GM18867 (cell line): ENCODE measurements around the gene SYNGR1.

Experiments
- ATAC-seq: cut with Tn5 transposase; IDR thresholded peaks from one replicate; pipeline ENCODE4 v1.9.1; 2021; ENCODE audit warnings: mild to moderate bottlenecking, moderate library complexity; ENCODE audit not compliant: unreplicated experiment

SYNGR1 gene

DNA sequence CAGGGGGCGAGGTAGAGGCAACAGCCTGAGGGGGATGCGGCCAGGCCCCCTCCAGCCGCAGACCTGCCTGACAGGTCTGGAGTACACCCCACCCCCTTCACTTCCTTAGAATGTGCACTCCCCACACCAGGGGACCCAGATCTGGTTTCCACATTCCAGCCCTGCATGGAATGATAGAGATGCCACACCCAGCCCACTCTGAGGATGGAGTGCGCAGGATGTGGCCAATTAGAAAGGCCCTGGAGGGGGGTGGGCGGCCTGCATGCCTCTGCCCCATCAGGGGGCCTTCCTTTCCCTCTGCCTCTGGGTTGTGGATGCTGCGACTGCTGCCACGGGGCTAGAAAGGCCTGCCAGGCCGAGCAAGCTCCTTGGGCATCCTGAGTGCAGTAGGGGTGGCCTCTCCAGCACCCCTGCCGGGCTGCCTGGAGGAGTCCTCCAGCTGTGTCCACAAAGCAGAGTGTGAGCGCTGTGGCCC is 78.8 kb downstream of the SYNGR1 start:
- no peak for ATAC-seq

DNA sequence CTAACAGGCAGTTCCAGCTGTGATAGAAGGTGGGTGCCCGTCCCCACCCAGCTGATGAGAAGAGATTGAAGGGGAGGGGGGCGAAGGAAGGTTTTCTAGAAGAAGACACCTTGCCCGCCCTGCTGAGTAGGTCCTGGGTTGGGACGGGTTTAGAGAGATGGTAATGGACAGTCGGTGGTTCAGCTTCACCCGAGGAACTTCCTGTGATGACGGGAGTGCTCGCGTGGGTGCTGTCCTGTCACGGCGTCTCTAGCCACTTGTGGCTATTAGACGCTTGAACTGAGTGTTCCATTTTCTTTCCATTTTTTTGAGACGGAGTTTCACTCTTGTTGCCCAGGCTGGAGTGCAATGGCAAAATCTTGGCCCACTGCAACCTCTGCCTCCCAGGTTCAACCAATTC is 79.4 kb downstream of the SYNGR1 start:
- no peak for ATAC-seq

DNA sequence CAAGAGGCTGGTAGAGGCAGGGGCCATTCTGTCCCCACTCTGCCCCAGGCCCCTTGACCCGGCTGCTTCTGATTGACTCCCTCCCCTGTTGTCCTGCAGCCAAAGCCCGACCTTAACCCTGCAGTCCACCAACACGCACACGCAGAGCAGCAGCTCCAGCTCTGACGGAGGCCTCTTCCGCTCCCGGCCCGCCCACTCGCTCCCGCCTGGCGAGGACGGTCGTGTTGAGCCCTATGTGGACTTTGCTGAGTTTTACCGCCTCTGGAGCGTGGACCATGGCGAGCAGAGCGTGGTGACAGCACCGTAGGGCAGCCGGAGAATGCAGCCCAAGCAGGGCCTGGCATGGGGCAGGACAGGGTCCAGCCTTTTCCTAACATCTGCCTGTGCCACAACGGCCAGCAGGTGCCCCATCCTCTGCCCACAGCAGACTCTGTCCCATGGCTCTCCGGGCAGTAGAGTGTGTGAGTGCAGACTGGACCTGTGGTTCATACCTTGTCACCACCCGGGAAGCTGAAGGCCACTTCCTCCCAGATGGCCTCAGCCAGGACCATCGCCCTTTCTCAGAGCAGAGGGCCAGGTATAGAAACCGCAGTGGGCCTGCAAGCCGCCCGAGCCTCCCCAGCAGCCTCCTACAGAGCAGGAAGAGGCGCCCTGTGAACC is 80.3 kb downstream of the SYNGR1 start:
- ATAC-seq: no peak

DNA sequence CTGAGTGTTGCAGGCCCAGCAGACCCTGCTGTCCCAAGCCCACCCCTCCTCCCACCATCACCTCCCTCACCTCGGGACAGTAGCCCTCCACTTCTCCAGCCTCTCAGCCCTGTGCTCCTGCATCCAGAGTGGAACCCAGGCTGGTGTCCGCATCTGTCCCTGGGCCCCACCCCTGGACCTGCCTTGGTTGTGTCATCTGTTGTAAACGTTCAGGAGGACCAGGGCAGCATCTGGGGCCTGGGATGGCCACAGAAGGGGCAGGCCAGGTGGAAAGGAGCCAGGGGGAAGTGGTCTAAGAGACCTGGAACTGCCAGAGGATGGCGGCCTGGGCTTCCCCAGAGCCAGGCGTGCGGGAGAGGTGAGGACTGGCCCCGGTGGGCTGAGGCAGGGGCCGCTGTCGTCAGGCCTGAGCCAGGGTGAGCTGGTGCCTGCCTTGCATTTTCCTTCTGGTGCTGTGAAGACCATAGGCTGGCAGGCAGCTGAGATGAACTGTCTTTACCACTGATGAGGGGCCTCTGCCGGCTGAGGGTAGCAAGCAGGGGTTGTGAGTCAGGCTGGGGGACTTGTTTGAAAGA is 80.9 kb downstream of the SYNGR1 start:
- ATAC-seq: no peak

DNA sequence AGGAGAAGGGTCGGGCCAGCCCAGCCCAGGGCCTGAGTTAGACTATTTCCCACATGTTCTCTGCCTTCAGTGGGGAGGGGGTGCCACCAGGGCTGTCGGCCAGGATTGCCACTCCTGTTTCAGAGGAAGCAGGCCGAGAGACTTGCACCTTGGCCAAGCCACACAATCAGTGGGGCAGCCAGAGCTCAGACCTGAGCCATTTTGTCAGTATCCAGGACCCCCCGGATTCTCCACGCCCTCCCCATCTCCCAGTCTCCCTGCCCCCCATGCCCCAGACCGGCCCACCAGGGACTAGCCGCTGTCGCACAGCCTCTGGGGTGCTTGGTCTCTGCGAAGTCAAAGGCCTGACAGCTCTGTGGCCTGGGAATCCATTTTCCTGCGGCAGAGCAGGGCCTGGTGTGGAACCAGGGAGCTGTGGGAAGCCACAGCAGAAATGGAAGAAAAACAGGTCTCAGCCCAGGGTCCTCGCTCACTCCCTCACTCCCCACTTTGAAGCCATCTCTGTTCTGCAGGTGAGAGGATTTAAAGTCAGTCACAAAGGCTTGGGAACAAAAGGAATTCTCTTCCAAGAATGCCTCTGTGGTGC is 81.5 kb downstream of the SYNGR1 start:
- ATAC-seq: no peak

DNA sequence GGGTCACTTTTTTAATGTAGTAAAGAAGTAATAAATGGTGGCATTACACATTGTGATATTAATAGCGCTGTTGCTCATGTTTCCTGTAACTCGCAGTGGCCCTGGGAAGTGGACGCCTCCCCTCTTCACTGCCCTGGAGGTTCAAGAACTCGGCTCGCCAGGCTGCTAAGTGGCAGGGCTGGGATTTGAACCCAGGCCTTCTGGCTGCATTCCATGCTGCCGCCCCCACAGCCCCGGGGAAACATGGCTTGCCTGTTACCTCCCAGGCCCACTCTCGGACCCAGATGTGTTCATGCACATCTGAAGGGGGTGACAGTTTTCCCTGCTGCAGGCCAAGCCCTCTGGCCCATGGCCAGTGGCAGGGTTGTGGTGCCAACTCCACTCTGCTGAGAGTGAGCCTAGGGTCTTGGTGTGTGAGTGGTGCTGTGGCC is 82.0 kb downstream of the SYNGR1 start:
- no peak for ATAC-seq

DNA sequence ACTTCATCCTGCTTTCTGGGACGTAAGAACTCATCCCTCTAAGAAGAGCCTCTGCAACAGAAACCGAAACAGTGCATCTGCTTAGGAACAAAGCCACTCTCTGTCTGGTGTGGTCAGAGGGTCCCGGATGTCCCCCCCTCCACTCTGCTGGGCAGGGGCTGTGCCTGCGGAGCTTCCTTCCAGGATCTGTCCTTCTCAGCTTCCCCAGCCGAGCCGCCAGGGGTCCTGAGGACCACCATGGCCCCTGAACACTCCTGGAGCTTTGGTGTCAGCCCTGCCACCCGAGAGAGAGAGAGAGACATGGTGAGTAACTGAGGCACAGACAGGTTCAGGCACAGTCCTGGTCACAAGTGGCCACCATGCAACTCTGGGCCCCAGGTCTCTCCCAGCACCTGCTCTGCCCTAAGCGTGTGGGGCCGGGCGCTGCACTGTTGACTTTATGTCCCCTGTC is 82.6 kb downstream of the SYNGR1 start:
- ATAC-seq: no peak

DNA sequence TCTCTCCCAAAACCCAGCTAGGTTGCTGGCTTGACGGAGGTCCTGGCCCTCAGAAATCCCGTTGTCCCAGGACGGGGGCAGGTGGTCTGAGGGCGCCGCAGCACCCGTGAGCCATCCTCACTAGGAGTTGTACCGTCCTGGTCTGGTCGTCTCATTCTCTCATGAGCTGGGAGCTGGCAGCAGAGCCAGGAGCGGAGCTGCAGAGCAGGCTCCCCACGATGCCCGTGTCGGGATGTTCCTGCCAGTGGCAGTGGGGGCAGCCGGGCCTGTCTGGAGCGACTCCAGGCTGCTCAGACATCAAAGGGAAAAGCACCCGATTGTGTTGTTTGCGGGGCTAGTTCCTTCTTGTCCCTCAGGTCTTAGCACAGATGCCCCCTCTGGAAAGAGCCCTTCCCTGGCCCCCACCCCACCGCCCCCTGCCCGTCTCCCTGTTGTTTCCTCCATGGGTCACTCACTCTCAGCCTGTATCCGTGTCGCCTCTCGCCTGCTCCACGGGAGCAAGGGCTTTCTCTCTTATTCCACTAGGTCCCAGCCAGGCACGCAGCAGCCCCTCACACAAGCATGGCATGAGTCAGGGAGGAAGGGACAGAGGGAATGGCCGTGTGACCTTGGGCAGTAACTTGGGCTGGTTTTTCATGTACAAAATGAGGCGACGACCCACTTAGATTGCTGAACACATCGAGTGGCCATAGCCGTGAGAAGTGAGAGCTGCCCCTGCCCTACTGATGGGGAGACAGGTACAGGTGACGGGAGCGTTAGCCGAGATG is 83.9 kb downstream of the SYNGR1 start:
- no peak for ATAC-seq

DNA sequence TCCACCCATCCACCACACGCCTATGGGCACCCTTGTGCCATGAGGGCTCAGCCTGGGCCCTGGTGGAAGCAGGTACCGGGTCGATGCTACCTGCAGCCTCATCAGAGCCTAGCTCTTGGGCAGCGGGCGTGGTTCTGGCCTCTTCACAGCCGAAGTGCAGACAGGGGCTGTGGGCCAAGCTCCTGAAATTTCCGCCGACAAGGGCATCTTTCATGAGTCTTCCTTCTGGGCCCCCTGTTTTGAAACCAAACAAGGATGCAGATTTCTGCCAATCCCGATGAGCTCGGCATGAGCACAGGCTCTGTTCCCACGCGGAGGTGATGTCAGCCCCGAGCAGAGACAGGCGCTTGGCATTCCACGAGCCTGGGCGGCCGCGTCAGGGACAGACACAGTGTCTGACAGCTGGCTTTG is 84.5 kb downstream of the SYNGR1 start:
- ATAC-seq: no peak

DNA sequence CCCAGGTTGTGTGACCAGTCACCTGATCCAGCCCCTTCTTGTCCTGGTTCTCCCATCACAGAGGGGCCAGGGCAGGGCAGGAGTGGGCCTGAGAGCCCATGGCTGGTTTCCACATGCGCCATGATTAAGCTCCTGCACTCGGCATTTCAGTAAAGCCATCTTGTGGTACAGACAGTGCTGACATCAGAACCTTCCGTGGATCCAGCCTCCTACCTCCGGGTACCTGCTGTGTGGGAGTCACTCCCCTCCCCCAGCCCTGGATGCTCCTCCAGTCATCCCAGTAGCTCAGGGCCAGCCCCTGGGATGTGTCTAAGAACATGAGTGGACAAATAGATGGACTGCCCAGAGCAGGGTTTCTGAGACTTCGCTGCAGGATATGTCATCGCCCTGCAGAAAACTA is 84.9 kb downstream of the SYNGR1 start:
- no peak for ATAC-seq
